GM15510 (cell line): ENCODE data around the gene SEPTIN5.

Source experiments
- POLR2A ChIP-seq: IDR thresholded peaks from 3 replicates; pipeline ENCODE4 v1.6.1; 2011; ENCODE audit warnings: borderline replicate concordance; ENCODE audit not compliant: insufficient read length; ENCODE audit errors: extremely low read depth

Gene SEPTIN5

GRCh38 chr22:19760951-19761724, 46.8 kb downstream of the SEPTIN5 start:
- TF ChIP-seq POLR2A, result no peak

GRCh38 chr22:19761725-19762567, 47.6 kb downstream of the SEPTIN5 start:
- TF ChIP-seq POLR2A, result no peak

- TF ChIP-seq POLR2A, result no peak
These were observed 48.5 kb downstream of the SEPTIN5 start for GRCh38 chr22:19762568-19763457.

- TF ChIP-seq POLR2A, result no peak
These were observed 49.4 kb downstream of the SEPTIN5 start for GRCh38 chr22:19763458-19764298.

GRCh38 chr22:19764299-19764593, 49.9 kb downstream of the SEPTIN5 start:
- TF ChIP-seq POLR2A, result no peak

GRCh38 chr22:19764636-19765476, 50.6 kb downstream of the SEPTIN5 start:
- TF ChIP-seq POLR2A, result no peak

- TF ChIP-seq POLR2A, result no peak
These were observed 51.4 kb downstream of the SEPTIN5 start for GRCh38 chr22:19765477-19766239.

- TF ChIP-seq POLR2A, result no peak
These were observed 51.9 kb downstream of the SEPTIN5 start for GRCh38 chr22:19766240-19766510.

- no peak for TF ChIP-seq POLR2A
These were observed 52.5 kb downstream of the SEPTIN5 start for GRCh38 chr22:19766511-19767426.

- TF ChIP-seq POLR2A, result no peak
These were observed 53.4 kb downstream of the SEPTIN5 start for GRCh38 chr22:19767427-19768341.

GRCh38 chr22:19769393-19769715, 55.1 kb downstream of the SEPTIN5 start:
- no peak for TF ChIP-seq POLR2A
